Left ventricle myocardium inferior (tissue), 1 donor: ENCODE data around the gene EIF4E. TPM values are rescaled to one million over a fixed set of nuclear protein-coding genes. Genes with fewer than 3 reads are reported as not detected.
"Not testable (repeated sequence)": the region's sequence is repeated elsewhere in the genome, so short reads cannot be mapped to it uniquely, and the experiment has no call there.

Source experiments
- DNase-seq: peaks from one replicate; pipeline ENCODE4 v3.0.0-alpha.2; 2020
- H3K27ac ChIP-seq: fragments of 200-600 bp; replicated peaks from 2 replicates; pipeline ENCODE4 v1.8.0; 2021
- H3K27me3 ChIP-seq: fragments of 200-600 bp; 2 replicates; pipeline ENCODE4 v1.8.0; 2021; ENCODE audit warnings: low read depth
- H3K36me3 ChIP-seq: fragments of 200-600 bp; 2 replicates; pipeline ENCODE4 v1.8.0; 2021
- H3K4me1 ChIP-seq: fragments of 200-600 bp; 2 replicates; pipeline ENCODE4 v1.8.0; 2021
- H3K4me3 ChIP-seq: fragments of 200-600 bp; 2 replicates; pipeline ENCODE4 v1.8.0; 2021; ENCODE audit warnings: mild to moderate bottlenecking, moderate library complexity
- H3K9me3 ChIP-seq: fragments of 200-600 bp; replicated peaks from 2 replicates; pipeline ENCODE4 v1.8.0; 2021
- CTCF ChIP-seq: fragments of 200-600 bp; IDR thresholded peaks from 2 replicates; pipeline ENCODE4 v1.8.0; 2021; ENCODE audit warnings: antibody characterized with exemption, mild to moderate bottlenecking, borderline replicate concordance
- intact Hi-C: fragments of 100-400 bp; cut with micrococcal nuclease; formaldehyde crosslinking; loops from one replicate; pipeline ENCODE4 v1.11.0; 2022
- total RNA-seq: library from RNA; stranded (reverse); fragmentation: NEBNext Ultra II Directional; extraction: Animal tissue kit (Norgen Biotek cat#: 25700); gene quantifications from one replicate; pipeline ENCODE4 v1.2.1, GENCODE V29; 2021
- donor health status: DM: no; HTN: yes; CAD: no; lungs with severe emphysema.

The EIF4E gene
- total RNA-seq, 1 donor from 2014 or later = 56.1 TPM

- no peak for TF ChIP-seq CTCF
- H3K4me1 ChIP-seq = peaks cover 14% of the 10 kb centered on the region
- intact Hi-C loops = no loop called here
- H3K36me3 ChIP-seq = peaks cover 66% of the 10 kb centered on the region
- no peak overlapping the region for H3K4me3 ChIP-seq
- no peak for DNase-seq
- H3K9me3 ChIP-seq = no peaks in the 10 kb centered on the region
- no peaks in the 10 kb centered on the region for H3K27me3 ChIP-seq
- H3K27ac ChIP-seq = no peak overlapping the region
Observed at GRCh38 chr4:98887145-98887544, 41.8 kb downstream of the EIF4E start.

GRCh38 chr4:98886382-98886781 is 42.6 kb downstream of the EIF4E start:
- H3K27ac ChIP-seq, intact Hi-C loops, H3K9me3 ChIP-seq, DNase-seq, H3K4me3 ChIP-seq, H3K27me3 ChIP-seq, H3K4me1 ChIP-seq: not testable (repeated sequence)
- H3K36me3 ChIP-seq = peaks cover 66% of the 10 kb centered on the region

GRCh38 chr4:98880884-98881283 is 48.0 kb downstream of the EIF4E start:
- H3K4me3 ChIP-seq, H3K4me1 ChIP-seq, intact Hi-C loops, DNase-seq, H3K27ac ChIP-seq, H3K9me3 ChIP-seq, H3K27me3 ChIP-seq: not testable (repeated sequence)
- H3K36me3 ChIP-seq = peaks cover 49% of the 10 kb centered on the region

- H3K36me3 ChIP-seq = peaks cover 37% of the 10 kb centered on the region
Observed at GRCh38 chr4:98879515-98879914, 49.4 kb downstream of the EIF4E start.

GRCh38 chr4:98873059-98873458 is 55.9 kb downstream of the EIF4E start:
- TF ChIP-seq CTCF = no peak
- intact Hi-C loops = no loop called here
- no peak for DNase-seq
- Histone ChIP-seq H3K4me1 (peaks cover 10% of the 10 kb centered on the region), H3K9me3 (no peaks in the 10 kb centered on the region), H3K36me3 (peaks cover 2% of the 10 kb centered on the region), H3K4me3 (no peak overlapping the region), H3K27me3 (no peaks in the 10 kb centered on the region), H3K27ac (no peak overlapping the region)

More at GRCh38 chr4:98879515-98879914, 49.4 kb downstream of the EIF4E start:
- Histone ChIP-seq H3K9me3 (no peaks in the 10 kb centered on the region), H3K4me3 (no peak overlapping the region), H3K4me1 (no peaks in the 10 kb centered on the region), H3K27ac (no peak overlapping the region), H3K27me3 (no peaks in the 10 kb centered on the region)
- no peak for DNase-seq
- no peak for TF ChIP-seq CTCF
- intact Hi-C loops = no loop called here

GRCh38 chr4:98872120-98872906 is 56.6 kb downstream of the EIF4E start:
- H3K4me3 ChIP-seq, H3K4me1 ChIP-seq, H3K36me3 ChIP-seq, H3K9me3 ChIP-seq, intact Hi-C loops, DNase-seq, H3K27me3 ChIP-seq, H3K27ac ChIP-seq: not testable (repeated sequence)

GRCh38 chr4:98867648-98868047 is 61.3 kb downstream of the EIF4E start:
- no peak for DNase-seq
- peaks cover 10% of the 10 kb centered on the region for H3K4me1 ChIP-seq
- no peaks in the 10 kb centered on the region for H3K9me3 ChIP-seq
- TF ChIP-seq CTCF = no peak
- intact Hi-C loops = no loop called here
- no peaks in the 10 kb centered on the region for H3K27me3 ChIP-seq
- no peak overlapping the region for H3K4me3 ChIP-seq
- no peaks in the 10 kb centered on the region for H3K36me3 ChIP-seq
- H3K27ac ChIP-seq = no peak overlapping the region
